Neural cell (in vitro differentiated cells): ENCODE measurements around the gene SNX30. TPM values are rescaled to one million over a fixed set of nuclear protein-coding genes. Genes with fewer than 3 reads are reported as not detected.

Source experiments
- H2AFZ ChIP-seq: fragments of 200-600, 300-800 bp; sonication (generic), shearing (Covaris generic); 2 replicates; pipeline ENCODE4 v1.6.0; 2014; ENCODE audit warnings: low read depth, mild to moderate bottlenecking, antibody characterized with exemption, low read length, moderate library complexity
- H3F3A ChIP-seq: fragments of 200-600 bp; shearing (Covaris generic); 2 replicates; pipeline ENCODE4 v1.6.1; 2016; ENCODE audit warnings: mild to moderate bottlenecking, moderate library complexity, mixed read lengths, antibody characterized with exemption, low read length; ENCODE audit not compliant: insufficient read depth, poor library complexity, severe bottlenecking
- H3K27ac ChIP-seq: fragments of 200-600, 300-800 bp; sonication (generic), shearing (Covaris generic); 2 replicates; pipeline ENCODE4 v1.5.1; 2014; ENCODE audit warnings: mild to moderate bottlenecking, low read length, moderate library complexity
- H3K27me3 ChIP-seq: fragments of 300-800, 200-600 bp; sonication (generic), shearing (Covaris generic); 2 replicates; pipeline ENCODE4 v1.6.0; 2014; ENCODE audit warnings: mild to moderate bottlenecking, low read depth, low read length, moderate library complexity; ENCODE audit not compliant: insufficient read depth
- H3K36me3 ChIP-seq: fragments of 300-800, 200-600 bp; sonication (generic), shearing (Covaris generic); 2 replicates; pipeline ENCODE4 v1.5.1; 2014; ENCODE audit warnings: mild to moderate bottlenecking, antibody characterized with exemption, low read length, moderate library complexity; ENCODE audit not compliant: insufficient read depth
- H3K4me2 ChIP-seq: fragments of 300-800, 200-600 bp; sonication (generic), shearing (Covaris generic); 2 replicates; pipeline ENCODE4 v1.6.0; 2014; ENCODE audit warnings: mild to moderate bottlenecking, low read length
- H3K4me3 ChIP-seq: fragments of 300-800, 200-600 bp; sonication (generic), shearing (Covaris generic); 2 replicates; pipeline ENCODE4 v1.5.1; 2014; ENCODE audit warnings: mild to moderate bottlenecking, low read length, moderate library complexity
- H3K79me2 ChIP-seq: fragments of 200-600 bp; shearing (Covaris generic); replicated peaks from 2 replicates; pipeline ENCODE4 v1.6.0; 2014; ENCODE audit warnings: mild to moderate bottlenecking, low read length, moderate library complexity; ENCODE audit not compliant: insufficient read depth
- H3K9ac ChIP-seq: fragments of 300-800, 200-600 bp; sonication (generic), shearing (Covaris generic); 2 replicates; pipeline ENCODE4 v1.6.1; 2016; ENCODE audit warnings: mild to moderate bottlenecking, low read length, mixed read lengths
- H3K9me2 ChIP-seq: fragments of 200-600 bp; shearing (Covaris generic); 2 replicates; pipeline ENCODE4 v1.6.1; 2016; ENCODE audit warnings: mild to moderate bottlenecking, low read length, mixed read lengths; ENCODE audit not compliant: insufficient read depth
- H3K9me3 ChIP-seq: fragments of 200-600, 300-800 bp; sonication (generic), shearing (Covaris generic); 2 replicates; pipeline ENCODE4 v1.6.1; 2016; ENCODE audit warnings: mild to moderate bottlenecking, mixed run types, low read length, moderate library complexity, mixed read lengths
- H4K20me1 ChIP-seq: fragments of 200-600 bp; shearing (Covaris generic); 2 replicates; pipeline ENCODE4 v1.6.1; 2016; ENCODE audit warnings: mild to moderate bottlenecking, mixed run types; ENCODE audit not compliant: insufficient read depth
- EP300 ChIP-seq: fragments of 450-650 bp; conservative IDR thresholded peaks from 2 replicates; pipeline ENCODE4 v1.6.1; 2014; ENCODE audit warnings: antibody characterized with exemption, mild to moderate bottlenecking, moderate library complexity; ENCODE audit not compliant: poor library complexity, severe bottlenecking
- EZH2 ChIP-seq: fragments of 200-600, 300-800 bp; shearing (Covaris generic), sonication (generic); IDR thresholded peaks from 2 replicates; pipeline ENCODE4 v1.6.1; 2014; ENCODE audit warnings: antibody characterized with exemption, low read length, borderline replicate concordance, mild to moderate bottlenecking; ENCODE audit not compliant: insufficient read depth, poor library complexity, severe bottlenecking
- MXI1 ChIP-seq: fragments of 450-650 bp; conservative IDR thresholded peaks from 2 replicates; pipeline ENCODE4 v1.6.1; 2014; ENCODE audit warnings: antibody characterized with exemption, mild to moderate bottlenecking; ENCODE audit not compliant: poor library complexity, severe bottlenecking
- POLR2AphosphoS5 ChIP-seq: IDR thresholded peaks from 2 replicates; pipeline ENCODE4 v1.6.1; 2012
- RAD21 ChIP-seq: fragments of 450-650 bp; conservative IDR thresholded peaks from 2 replicates; pipeline ENCODE4 v1.6.1; 2014; ENCODE audit warnings: antibody characterized with exemption, mild to moderate bottlenecking, moderate library complexity
- SMC3 ChIP-seq: fragments of 450-650 bp; conservative IDR thresholded peaks from 2 replicates; pipeline ENCODE4 v1.6.1; 2014; ENCODE audit warnings: antibody characterized with exemption, mild to moderate bottlenecking, moderate library complexity; ENCODE audit not compliant: poor library complexity
- TAF1 ChIP-seq: IDR thresholded peaks from 2 replicates; pipeline ENCODE4 v1.6.1; 2012; ENCODE audit warnings: low read depth
- polyA plus RNA-seq: library from polyadenylated mRNA; depleted of rRNA; stranded (reverse); fragments of >200 nt; gene quantifications from 2 replicates; pipeline ENCODE4 v1.2.3, GENCODE V29; 2014
- TF ChIP-seq, protein P1 (sequence below): fragments of 450-650 bp; IDR thresholded peaks from 2 replicates; pipeline ENCODE4 v1.5.1; 2014; ENCODE audit warnings: antibody characterized with exemption, mild to moderate bottlenecking, moderate library complexity; ENCODE audit not compliant: poor library complexity, severe bottlenecking
- TF ChIP-seq, protein P2 (sequence below): IDR thresholded peaks from 2 replicates; pipeline ENCODE4 v1.6.1; 2012; ENCODE audit warnings: borderline replicate concordance

The SNX30 gene
- polyA plus RNA-seq, 1 donor from 2014 or later, result 30.0 TPM

DNA sequence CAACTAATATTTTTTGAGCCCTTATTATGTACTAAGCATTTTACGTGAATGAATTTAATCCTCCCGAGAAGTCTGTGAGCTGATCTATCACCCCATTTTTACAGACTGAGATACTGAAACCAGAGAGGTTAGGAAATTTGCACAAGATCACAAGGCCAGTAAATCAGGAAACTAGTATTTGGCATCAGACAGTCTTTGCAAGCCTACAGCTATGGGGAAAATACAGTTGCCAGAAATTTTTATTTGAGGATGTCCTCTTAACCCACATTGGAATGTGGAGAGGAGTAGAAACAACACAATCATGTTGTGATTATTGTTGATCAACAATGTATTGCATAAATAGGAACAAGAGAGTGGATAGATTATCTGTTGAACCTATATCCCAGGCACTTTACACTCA is 142.4 kb downstream of the SNX30 start:
- H3K27ac ChIP-seq, result no peak overlapping the region
- no peaks in the 10 kb centered on the region for H4K20me1 ChIP-seq
- no peaks in the 10 kb centered on the region for H3K79me2 ChIP-seq
- H3K4me3 ChIP-seq, result no peak overlapping the region
- no peak overlapping the region for H2AFZ ChIP-seq
- H3K4me2 ChIP-seq, result no peak overlapping the region
- H3K9me2 ChIP-seq, result no peaks in the 10 kb centered on the region
- no peaks in the 10 kb centered on the region for H3K36me3 ChIP-seq
- TF ChIP-seq, protein P1, sequence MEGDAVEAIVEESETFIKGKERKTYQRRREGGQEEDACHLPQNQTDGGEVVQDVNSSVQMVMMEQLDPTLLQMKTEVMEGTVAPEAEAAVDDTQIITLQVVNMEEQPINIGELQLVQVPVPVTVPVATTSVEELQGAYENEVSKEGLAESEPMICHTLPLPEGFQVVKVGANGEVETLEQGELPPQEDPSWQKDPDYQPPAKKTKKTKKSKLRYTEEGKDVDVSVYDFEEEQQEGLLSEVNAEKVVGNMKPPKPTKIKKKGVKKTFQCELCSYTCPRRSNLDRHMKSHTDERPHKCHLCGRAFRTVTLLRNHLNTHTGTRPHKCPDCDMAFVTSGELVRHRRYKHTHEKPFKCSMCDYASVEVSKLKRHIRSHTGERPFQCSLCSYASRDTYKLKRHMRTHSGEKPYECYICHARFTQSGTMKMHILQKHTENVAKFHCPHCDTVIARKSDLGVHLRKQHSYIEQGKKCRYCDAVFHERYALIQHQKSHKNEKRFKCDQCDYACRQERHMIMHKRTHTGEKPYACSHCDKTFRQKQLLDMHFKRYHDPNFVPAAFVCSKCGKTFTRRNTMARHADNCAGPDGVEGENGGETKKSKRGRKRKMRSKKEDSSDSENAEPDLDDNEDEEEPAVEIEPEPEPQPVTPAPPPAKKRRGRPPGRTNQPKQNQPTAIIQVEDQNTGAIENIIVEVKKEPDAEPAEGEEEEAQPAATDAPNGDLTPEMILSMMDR, result no peak
- TF ChIP-seq RAD21 (no peak), POLR2AphosphoS5 (no peak), SMC3 (no peak), EZH2 (no peak), EP300 (no peak), TAF1 (no peak), MXI1 (no peak)
- TF ChIP-seq, protein P2, sequence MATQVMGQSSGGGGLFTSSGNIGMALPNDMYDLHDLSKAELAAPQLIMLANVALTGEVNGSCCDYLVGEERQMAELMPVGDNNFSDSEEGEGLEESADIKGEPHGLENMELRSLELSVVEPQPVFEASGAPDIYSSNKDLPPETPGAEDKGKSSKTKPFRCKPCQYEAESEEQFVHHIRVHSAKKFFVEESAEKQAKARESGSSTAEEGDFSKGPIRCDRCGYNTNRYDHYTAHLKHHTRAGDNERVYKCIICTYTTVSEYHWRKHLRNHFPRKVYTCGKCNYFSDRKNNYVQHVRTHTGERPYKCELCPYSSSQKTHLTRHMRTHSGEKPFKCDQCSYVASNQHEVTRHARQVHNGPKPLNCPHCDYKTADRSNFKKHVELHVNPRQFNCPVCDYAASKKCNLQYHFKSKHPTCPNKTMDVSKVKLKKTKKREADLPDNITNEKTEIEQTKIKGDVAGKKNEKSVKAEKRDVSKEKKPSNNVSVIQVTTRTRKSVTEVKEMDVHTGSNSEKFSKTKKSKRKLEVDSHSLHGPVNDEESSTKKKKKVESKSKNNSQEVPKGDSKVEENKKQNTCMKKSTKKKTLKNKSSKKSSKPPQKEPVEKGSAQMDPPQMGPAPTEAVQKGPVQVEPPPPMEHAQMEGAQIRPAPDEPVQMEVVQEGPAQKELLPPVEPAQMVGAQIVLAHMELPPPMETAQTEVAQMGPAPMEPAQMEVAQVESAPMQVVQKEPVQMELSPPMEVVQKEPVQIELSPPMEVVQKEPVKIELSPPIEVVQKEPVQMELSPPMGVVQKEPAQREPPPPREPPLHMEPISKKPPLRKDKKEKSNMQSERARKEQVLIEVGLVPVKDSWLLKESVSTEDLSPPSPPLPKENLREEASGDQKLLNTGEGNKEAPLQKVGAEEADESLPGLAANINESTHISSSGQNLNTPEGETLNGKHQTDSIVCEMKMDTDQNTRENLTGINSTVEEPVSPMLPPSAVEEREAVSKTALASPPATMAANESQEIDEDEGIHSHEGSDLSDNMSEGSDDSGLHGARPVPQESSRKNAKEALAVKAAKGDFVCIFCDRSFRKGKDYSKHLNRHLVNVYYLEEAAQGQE, result no peak
- peaks cover 17% of the 10 kb centered on the region for H3K27me3 ChIP-seq
- no peaks in the 10 kb centered on the region for H3F3A ChIP-seq
- no peak overlapping the region for H3K9ac ChIP-seq
- H3K9me3 ChIP-seq, result no peaks in the 10 kb centered on the region

DNA sequence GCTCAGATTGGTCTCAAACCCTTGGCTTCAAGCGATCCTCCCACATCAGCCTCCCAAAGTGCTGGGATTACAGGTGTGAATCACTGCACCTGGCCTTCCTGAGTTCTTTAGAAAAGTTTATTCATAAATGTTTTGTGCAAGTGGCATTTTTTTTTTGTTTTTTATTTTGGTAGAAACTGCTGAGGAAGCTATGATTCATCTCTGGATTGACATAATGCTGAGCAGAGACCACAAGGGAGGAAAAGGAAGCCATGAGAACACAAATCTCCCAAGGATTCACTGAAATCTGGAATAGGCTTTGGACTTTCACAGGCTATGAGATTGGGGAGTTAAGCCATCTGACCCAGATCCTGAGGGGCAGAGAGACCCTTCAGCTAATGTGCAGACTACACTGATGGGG is 143.5 kb downstream of the SNX30 start:
- Histone ChIP-seq H3F3A (no peaks in the 10 kb centered on the region), H3K4me3 (no peak overlapping the region), H3K79me2 (no peaks in the 10 kb centered on the region), H3K36me3 (no peaks in the 10 kb centered on the region), H3K27me3 (peaks cover 17% of the 10 kb centered on the region), H3K4me2 (no peak overlapping the region), H3K9me3 (no peaks in the 10 kb centered on the region), H3K9me2 (no peaks in the 10 kb centered on the region), H3K27ac (no peak overlapping the region), H4K20me1 (no peaks in the 10 kb centered on the region), H3K9ac (no peak overlapping the region), H2AFZ (no peak overlapping the region)
- TF ChIP-seq RAD21 (no peak), SMC3 (no peak), EZH2 (no peak), MXI1 (no peak), EP300 (no peak), TAF1 (no peak), POLR2AphosphoS5 (no peak)
- TF ChIP-seq, protein P1, result no peak
- TF ChIP-seq, protein P2, result no peak
